ENCODE data around the gene IRAK1.

IRAK1 gene

DNA sequence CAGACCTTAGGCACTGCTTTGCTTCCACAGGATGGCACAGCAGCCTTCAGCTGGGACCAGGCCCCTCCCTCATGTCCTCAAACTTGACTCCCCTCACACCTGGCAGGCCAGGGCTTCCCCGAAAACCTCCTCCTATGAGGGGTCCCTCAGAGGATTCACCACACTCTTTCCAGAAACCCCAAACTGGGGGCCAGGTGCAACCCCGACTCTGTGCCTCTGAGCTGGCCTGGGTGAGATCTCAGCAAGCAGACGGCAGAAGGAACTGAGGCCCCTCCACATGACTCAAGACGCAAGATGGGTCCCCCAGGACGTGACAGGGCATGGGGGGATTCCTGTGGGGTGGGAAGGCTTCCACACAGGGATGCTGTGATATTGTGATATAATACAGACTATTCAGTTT lies 54.3 kb downstream of the IRAK1 start:
- H3K18ac ChIP-seq (ENCODE audit: low read length) = no peak overlapping the region
- H3K79me2 ChIP-seq (ENCODE audit: control insufficient read depth, insufficient read depth, low read length) = peaks cover 70% of the 10 kb centered on the region
- H2BK120ac ChIP-seq (ENCODE audit: low read depth, low read length) = no peak overlapping the region
- no peak overlapping the region for H3K27ac ChIP-seq (ENCODE audit: low read depth, low read length)
- no peak overlapping the region for H2BK5ac ChIP-seq (ENCODE audit: low read length)
- no peak overlapping the region for H3K56ac ChIP-seq (ENCODE audit: low read length)
- no peaks in the 10 kb centered on the region for H3K27me3 ChIP-seq (ENCODE audit: insufficient read depth, low read length, poor library complexity)
- no peak overlapping the region for H4K5ac ChIP-seq (ENCODE audit: low read length)
- no peak overlapping the region for H4K8ac ChIP-seq (ENCODE audit: low read depth, low read length)
- no peak overlapping the region for H2BK15ac ChIP-seq (replicated peaks; ENCODE audit: low read depth)
- H2AK5ac ChIP-seq (ENCODE audit: low read length) = no peak overlapping the region
- peaks cover 6% of the 10 kb centered on the region for H3K4me1 ChIP-seq (ENCODE audit: control insufficient read depth, low read depth, low read length)
- no peak overlapping the region for H3K9ac ChIP-seq (ENCODE audit: low read length)
- no peak overlapping the region for H3K23ac ChIP-seq (ENCODE audit: low read length)
- H3K4me3 ChIP-seq (ENCODE audit: low read length) = no peak overlapping the region
- H3K4ac ChIP-seq (ENCODE audit: low read depth, low read length) = no peak overlapping the region
- no peak overlapping the region for H3K4me2 ChIP-seq (ENCODE audit: low read length)
- WGBS (ENCODE audit: extremely low coverage, insufficient coverage, low lambda C conversion rate) = no CpG with 5 or more reads among the region's 5 CpGs
- DNase-seq = no peak
- H3K36me3 ChIP-seq (ENCODE audit: control insufficient read depth, insufficient read depth, low read length) = peaks cover 1% of the 10 kb centered on the region
- H3K79me1 ChIP-seq (ENCODE audit: low read length) = no peaks in the 10 kb centered on the region

DNA sequence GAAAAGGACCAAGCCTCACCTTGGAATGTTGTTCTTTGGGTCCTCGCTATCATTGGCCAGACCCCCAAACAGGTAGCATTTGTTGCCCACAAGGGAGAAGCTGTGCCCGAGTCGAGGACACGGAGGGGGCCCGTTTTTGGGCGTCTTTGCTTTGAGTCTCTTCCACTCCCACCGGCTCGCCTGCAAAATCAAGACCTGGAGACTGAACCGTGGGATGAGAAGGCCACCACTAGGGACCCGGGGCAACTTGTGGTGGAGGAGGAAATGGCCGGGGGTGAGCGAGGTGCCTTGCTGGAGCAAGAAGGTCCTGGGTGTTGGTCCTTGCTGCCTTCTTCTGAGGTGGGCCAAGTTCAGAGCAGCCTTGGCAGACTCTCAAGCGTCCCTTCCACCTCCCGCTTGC lies 55.6 kb downstream of the IRAK1 start:
- H3K23ac ChIP-seq (ENCODE audit: low read length) = no peak overlapping the region
- no peak overlapping the region for H2AK5ac ChIP-seq (ENCODE audit: low read length)
- peaks cover 6% of the 10 kb centered on the region for H3K4me1 ChIP-seq (ENCODE audit: control insufficient read depth, low read depth, low read length)
- H3K36me3 ChIP-seq (ENCODE audit: control insufficient read depth, insufficient read depth, low read length) = peaks cover 3% of the 10 kb centered on the region
- no peak overlapping the region for H2BK15ac ChIP-seq (replicated peaks; ENCODE audit: low read depth)
- no peak overlapping the region for H3K4me2 ChIP-seq (ENCODE audit: low read length)
- DNase-seq = no peak
- no peak overlapping the region for H4K5ac ChIP-seq (ENCODE audit: low read length)
- H3K56ac ChIP-seq (ENCODE audit: low read length) = no peak overlapping the region
- no peak overlapping the region for H3K18ac ChIP-seq (ENCODE audit: low read length)
- no peak overlapping the region for H3K4ac ChIP-seq (ENCODE audit: low read depth, low read length)
- H3K9ac ChIP-seq (ENCODE audit: low read length) = no peak overlapping the region
- H3K27me3 ChIP-seq (ENCODE audit: insufficient read depth, low read length, poor library complexity) = no peaks in the 10 kb centered on the region
- no peak overlapping the region for H3K4me3 ChIP-seq (ENCODE audit: low read length)
- no peak overlapping the region for H2BK120ac ChIP-seq (ENCODE audit: low read depth, low read length)
- peaks cover 60% of the 10 kb centered on the region for H3K79me2 ChIP-seq (ENCODE audit: control insufficient read depth, insufficient read depth, low read length)
- no peaks in the 10 kb centered on the region for H3K79me1 ChIP-seq (ENCODE audit: low read length)
- no CpG with 5 or more reads among the region's 14 CpGs for WGBS (ENCODE audit: extremely low coverage, insufficient coverage, low lambda C conversion rate)
- no peak overlapping the region for H3K27ac ChIP-seq (ENCODE audit: low read depth, low read length)
- H4K8ac ChIP-seq (ENCODE audit: low read depth, low read length) = no peak overlapping the region
- no peak overlapping the region for H2BK5ac ChIP-seq (ENCODE audit: low read length)

DNA sequence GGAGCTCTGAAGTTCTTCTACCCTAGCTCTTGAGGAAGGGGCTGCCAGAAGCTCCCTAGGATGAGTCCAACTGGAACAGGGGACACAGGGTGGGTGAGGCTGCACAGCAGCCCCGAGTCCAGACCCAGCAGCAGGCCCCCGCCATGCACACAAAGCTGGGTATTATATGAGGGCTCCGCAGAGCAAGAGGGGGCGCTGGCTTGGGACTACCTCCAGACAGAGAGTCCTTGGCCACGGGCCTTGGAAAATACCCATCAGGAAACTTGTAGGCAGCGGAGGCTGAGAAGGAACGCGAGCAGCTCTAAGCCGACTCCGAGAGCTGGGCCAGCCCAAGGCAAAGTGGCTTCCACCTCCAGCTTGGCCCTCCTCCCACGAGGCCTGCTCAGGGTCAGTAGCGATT lies 56.2 kb downstream of the IRAK1 start:
- H3K4ac ChIP-seq (ENCODE audit: low read depth, low read length) = no peak overlapping the region
- no peak overlapping the region for H3K56ac ChIP-seq (ENCODE audit: low read length)
- H3K23ac ChIP-seq (ENCODE audit: low read length) = no peak overlapping the region
- DNase-seq = no peak
- no peak overlapping the region for H2BK15ac ChIP-seq (replicated peaks; ENCODE audit: low read depth)
- H3K27me3 ChIP-seq (ENCODE audit: insufficient read depth, low read length, poor library complexity) = no peaks in the 10 kb centered on the region
- no peak overlapping the region for H2BK5ac ChIP-seq (ENCODE audit: low read length)
- no peak overlapping the region for H3K27ac ChIP-seq (ENCODE audit: low read depth, low read length)
- H3K79me1 ChIP-seq (ENCODE audit: low read length) = no peaks in the 10 kb centered on the region
- peaks cover 6% of the 10 kb centered on the region for H3K4me1 ChIP-seq (ENCODE audit: control insufficient read depth, low read depth, low read length)
- H3K79me2 ChIP-seq (ENCODE audit: control insufficient read depth, insufficient read depth, low read length) = peaks cover 54% of the 10 kb centered on the region
- no peak overlapping the region for H4K5ac ChIP-seq (ENCODE audit: low read length)
- H3K4me2 ChIP-seq (ENCODE audit: low read length) = no peak overlapping the region
- no peak overlapping the region for H2BK120ac ChIP-seq (ENCODE audit: low read depth, low read length)
- WGBS (ENCODE audit: extremely low coverage, insufficient coverage, low lambda C conversion rate) = no CpG with 5 or more reads among the region's 12 CpGs
- no peak overlapping the region for H3K4me3 ChIP-seq (ENCODE audit: low read length)
- H2AK5ac ChIP-seq (ENCODE audit: low read length) = no peak overlapping the region
- peaks cover 3% of the 10 kb centered on the region for H3K36me3 ChIP-seq (ENCODE audit: control insufficient read depth, insufficient read depth, low read length)
- H3K18ac ChIP-seq (ENCODE audit: low read length) = no peak overlapping the region
- no peak overlapping the region for H4K8ac ChIP-seq (ENCODE audit: low read depth, low read length)
- no peak overlapping the region for H3K9ac ChIP-seq (ENCODE audit: low read length)

DNA sequence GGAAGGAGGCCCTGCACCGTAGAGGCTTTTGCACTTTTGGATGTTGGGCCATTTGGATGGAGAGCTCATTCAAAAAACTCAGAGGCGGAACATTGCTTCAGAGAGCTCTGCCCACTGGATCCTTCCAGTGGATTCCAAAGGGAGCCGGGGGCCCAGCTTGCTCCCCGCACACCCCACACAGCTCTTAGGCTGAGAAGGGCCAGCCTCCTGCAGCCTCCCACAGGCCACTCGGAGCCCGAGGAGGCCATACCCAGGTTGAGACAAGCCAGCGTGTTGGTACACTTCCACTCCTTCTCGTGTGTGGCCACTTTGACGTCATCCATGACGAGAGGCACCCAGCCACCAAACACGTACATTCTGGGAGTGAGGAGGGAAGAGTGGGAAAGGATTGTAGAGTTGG lies 58.4 kb downstream of the IRAK1 start:
- no peak overlapping the region for H4K8ac ChIP-seq (ENCODE audit: low read depth, low read length)
- DNase-seq = no peak
- H4K5ac ChIP-seq (ENCODE audit: low read length) = no peak overlapping the region
- H2BK15ac ChIP-seq (replicated peaks; ENCODE audit: low read depth) = no peak overlapping the region
- H3K79me1 ChIP-seq (ENCODE audit: low read length) = no peaks in the 10 kb centered on the region
- peaks cover 8% of the 10 kb centered on the region for H3K36me3 ChIP-seq (ENCODE audit: control insufficient read depth, insufficient read depth, low read length)
- no peaks in the 10 kb centered on the region for H3K4me1 ChIP-seq (ENCODE audit: control insufficient read depth, low read depth, low read length)
- no peak overlapping the region for H3K9ac ChIP-seq (ENCODE audit: low read length)
- H3K79me2 ChIP-seq (ENCODE audit: control insufficient read depth, insufficient read depth, low read length) = peaks cover 32% of the 10 kb centered on the region
- H3K27me3 ChIP-seq (ENCODE audit: insufficient read depth, low read length, poor library complexity) = no peaks in the 10 kb centered on the region
- H2BK5ac ChIP-seq (ENCODE audit: low read length) = no peak overlapping the region
- H3K4me2 ChIP-seq (ENCODE audit: low read length) = no peak overlapping the region
- no peak overlapping the region for H3K18ac ChIP-seq (ENCODE audit: low read length)
- WGBS (ENCODE audit: extremely low coverage, insufficient coverage, low lambda C conversion rate) = no CpG with 5 or more reads among the region's 11 CpGs
- H3K4ac ChIP-seq (ENCODE audit: low read depth, low read length) = no peak overlapping the region
- no peak overlapping the region for H2BK120ac ChIP-seq (ENCODE audit: low read depth, low read length)
- H3K23ac ChIP-seq (ENCODE audit: low read length) = no peak overlapping the region
- H2AK5ac ChIP-seq (ENCODE audit: low read length) = no peak overlapping the region
- no peak overlapping the region for H3K27ac ChIP-seq (ENCODE audit: low read depth, low read length)
- no peak overlapping the region for H3K56ac ChIP-seq (ENCODE audit: low read length)
- no peak overlapping the region for H3K4me3 ChIP-seq (ENCODE audit: low read length)

DNA sequence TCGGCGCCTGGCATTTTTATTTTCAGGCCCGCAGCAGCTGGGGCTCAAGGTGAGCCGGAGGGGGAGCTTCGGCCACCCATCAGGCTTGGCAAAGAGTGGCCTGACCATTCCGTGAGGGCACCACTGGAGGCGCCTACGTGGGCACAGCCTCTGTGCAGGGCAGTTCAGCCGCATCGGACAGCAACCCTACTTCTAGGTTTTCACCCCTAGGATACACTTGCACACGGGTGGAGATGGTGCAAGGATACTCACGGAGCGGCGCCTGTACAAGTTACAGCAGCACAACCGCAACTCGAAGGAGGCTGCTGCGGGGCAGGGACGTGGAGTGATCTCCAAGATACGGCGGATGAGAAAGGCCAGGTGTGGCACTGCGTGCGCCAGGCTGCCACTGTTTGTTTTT lies 58.9 kb downstream of the IRAK1 start:
- Histone ChIP-seq H3K4me3 (ENCODE audit: low read length) (no peak overlapping the region), H3K56ac (ENCODE audit: low read length) (no peak overlapping the region), H4K8ac (ENCODE audit: low read depth, low read length) (no peak overlapping the region), H3K23ac (ENCODE audit: low read length) (no peak overlapping the region), H3K79me2 (ENCODE audit: control insufficient read depth, insufficient read depth, low read length) (peaks cover 27% of the 10 kb centered on the region), H2AK5ac (ENCODE audit: low read length) (no peak overlapping the region), H2BK15ac (replicated peaks; ENCODE audit: low read depth) (no peak overlapping the region), H3K79me1 (ENCODE audit: low read length) (no peaks in the 10 kb centered on the region), H3K4me1 (ENCODE audit: control insufficient read depth, low read depth, low read length) (no peaks in the 10 kb centered on the region), H3K36me3 (ENCODE audit: control insufficient read depth, insufficient read depth, low read length) (peaks cover 8% of the 10 kb centered on the region), H3K4me2 (ENCODE audit: low read length) (no peak overlapping the region), H4K5ac (ENCODE audit: low read length) (no peak overlapping the region), H3K4ac (ENCODE audit: low read depth, low read length) (no peak overlapping the region), H3K27ac (ENCODE audit: low read depth, low read length) (no peak overlapping the region), H3K9ac (ENCODE audit: low read length) (no peak overlapping the region), H3K18ac (ENCODE audit: low read length) (no peak overlapping the region), H3K27me3 (ENCODE audit: insufficient read depth, low read length, poor library complexity) (no peaks in the 10 kb centered on the region), H2BK5ac (ENCODE audit: low read length) (no peak overlapping the region), H2BK120ac (ENCODE audit: low read depth, low read length) (no peak overlapping the region)
- WGBS (ENCODE audit: extremely low coverage, insufficient coverage, low lambda C conversion rate) = no CpG with 5 or more reads among the region's 22 CpGs
- no peak for DNase-seq

Measured in mesendoderm (in vitro differentiated cells).